ENCODE measurements around the gene OR5C1. TPM values are rescaled to one million over a fixed set of nuclear protein-coding genes. Genes with fewer than 3 reads are reported as not detected.
A peak's percentile ranks its signal among the peaks of the same experiment; 100 is the strongest.

The OR5C1 gene
- total and polyA plus RNA-seq, 9 of the 15 experiments (the other 6 are each of a cell fraction or from before 2014, with no cell fraction given): not detected

- Histone ChIP-seq H3K27me3 (ENCODE audit: control insufficient read depth in 2 of 2, insufficient read depth in 2 of 2, low read length in 2 of 2) (no peaks in the 10 kb centered on the region), H3K4me2 (ENCODE audit: insufficient read depth, low read length) (no peak overlapping the region), H3K79me2 (ENCODE audit: control insufficient read depth, insufficient read depth, low read length) (no peaks in the 10 kb centered on the region), H3K9me3 (replicated peaks; ENCODE audit: control insufficient read depth, insufficient read depth, low read depth, low read length) (no peaks in the 10 kb centered on the region), H4K20me1 (replicated peaks; ENCODE audit: control insufficient read depth, insufficient read depth, low read length) (no peaks in the 10 kb centered on the region), H3K4me1 (replicated peaks in 1 of 2; ENCODE audit: control insufficient read depth in 2 of 2, insufficient read depth in 2 of 2, low read length in 2 of 2) (peaks cover 0 to 4% of the 10 kb centered on the region in 2 experiments; a peak in 2 of 5 replicates), H3K9me1 (ENCODE audit: control insufficient read depth, insufficient read depth, low read length) (no peaks in the 10 kb centered on the region), H2AFZ (ENCODE audit: low read depth, low read length) (peak overlapping the region; percentile 54; the same call in 1 of the 2 replicates), H3K9ac (ENCODE audit: insufficient read depth in 1 of 2, low read depth in 2 of 2, low read length in 2 of 2) (no peak overlapping the region), H3K4me3 (no peak overlapping the region), H3K36me3 (ENCODE audit: control insufficient read depth, insufficient read depth, low read length) (no peaks in the 10 kb centered on the region), H3K27ac (ENCODE audit: extremely low read depth, low read depth, low read length) (no peak overlapping the region)
- in situ Hi-C loops (cut with MboI): no loop called here
- WGBS (ENCODE audit: insufficient coverage, low coverage, missing lambda C conversion rate): 68% methylated on average over 4 of the region's 4 CpGs
- DNase-seq (ENCODE audit: extremely low read depth in 1 of 4, low spot score in 3 of 4): peak in 1 of 4 experiments; percentile 24
- ChIA-PET CTCF (ENCODE audit: low intra/inter-chr PET ratio) (no interaction called here), POLR2A (interaction anchor here (0.6 to 0.9 kb wide), 2 partner anchors 12 to 78 kb away, joined by 3 read pairs; partner anchors contain the start of gene ZBTB6)
- peak; percentile 67 for ATAC-seq
- FAIRE-seq: no peak
- intact Hi-C loops (cut with micrococcal nuclease): no loop called here
- BruUV-seq (replicated peaks): no TSS peak
- TF ChIP-seq XRCC3 (IDR thresholded peaks at IDR 0.05): no peak
- TF ChIP-seq ATF6 (CRISPR knock-in tag; IDR thresholded peaks at IDR 0.05): no peak
- TF ChIP-seq CTCF (IDR thresholded peaks at IDR 0.05 in 2 of 3, conservative IDR thresholded peaks at IDR 0.05 in 1 of 3; ENCODE audit: insufficient read depth in 2 of 3, low read depth in 1 of 3, low read length in 3 of 3): peak in 1 of 3 experiments; percentile 21; a peak in 1 of 6 replicates
- no peak for TF ChIP-seq SAP30 (IDR thresholded peaks at IDR 0.05; ENCODE audit: borderline replicate concordance, insufficient read depth, low read depth, low read length, poor library complexity, severe bottlenecking)
- no peak for TF ChIP-seq MED1 (CRISPR knock-in tag; IDR thresholded peaks at IDR 0.05; ENCODE audit: borderline replicate concordance)
- no peak for TF ChIP-seq IFI16 (CRISPR knock-in tag; IDR thresholded peaks at IDR 0.05)
- no peak for TF ChIP-seq ZNF512 (tag; IDR thresholded peaks at IDR 0.05)
- TF ChIP-seq ZNF699 (CRISPR knock-in tag; IDR thresholded peaks at IDR 0.05; ENCODE audit: insufficient replicate concordance): no peak
- peak in 1 of 2 experiments; percentile 15; a peak in 1 of 4 replicates for TF ChIP-seq RAD21 (CRISPR knock-in tag; conservative IDR thresholded peaks at IDR 0.05 in 1 of 2, IDR thresholded peaks at IDR 0.05 in 1 of 2)
Measured at GRCh38 chr9:122835313-122835731, 46.6 kb downstream of the OR5C1 start.

Measured in K562 (cell line).